Suppressor macrophage (primary cell): ENCODE data around the gene DDIAS.
"Not testable (repeated sequence)": the region's sequence is repeated elsewhere in the genome, so short reads cannot be mapped to it uniquely, and the experiment has no call there.

Experiments
- DNase-seq, 4 experiments: peaks; one replicate each; pipeline ENCODE4 v3.0.0-alpha.2; 2020 to 2022

Gene DDIAS

DNA sequence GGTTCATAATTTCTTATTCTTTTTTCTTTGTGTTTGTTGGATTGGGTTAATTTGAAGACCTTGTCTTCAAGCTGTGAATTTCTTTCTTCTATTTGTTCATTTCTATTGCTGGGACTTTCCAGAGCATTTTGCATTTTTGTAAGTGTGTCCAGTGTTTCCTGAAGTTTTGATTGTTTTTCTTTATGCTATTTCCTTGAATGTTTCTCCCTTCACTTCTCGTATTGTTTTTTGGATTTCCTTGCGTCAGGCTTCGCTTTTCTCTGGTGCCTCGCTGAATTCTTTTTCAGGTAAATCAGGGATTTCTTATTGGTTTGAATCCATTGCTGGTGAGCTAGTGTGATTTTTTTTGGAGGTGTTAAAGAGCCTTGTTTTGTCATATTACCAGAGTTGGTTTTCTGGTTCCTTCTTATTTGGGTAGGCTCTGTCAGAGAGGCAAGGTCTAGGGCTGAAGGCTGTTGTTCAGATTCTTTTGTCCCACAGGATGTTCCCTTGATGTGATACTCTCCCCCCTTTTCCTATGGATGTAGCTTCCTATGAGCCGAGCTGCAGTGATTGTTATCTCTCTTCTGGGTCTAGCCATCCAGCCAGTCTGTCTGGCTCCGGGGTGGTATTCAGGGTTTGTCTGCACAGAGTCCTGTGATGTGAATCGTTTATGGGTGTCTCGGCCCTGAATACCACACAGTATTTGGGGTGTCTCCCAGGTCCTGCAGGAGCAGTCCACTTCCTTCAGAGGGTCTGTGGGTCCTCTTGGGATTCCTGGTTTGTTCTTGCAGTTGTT is 21.0 kb downstream of the DDIAS start:
- not testable (repeated sequence) for DNase-seq

DNA sequence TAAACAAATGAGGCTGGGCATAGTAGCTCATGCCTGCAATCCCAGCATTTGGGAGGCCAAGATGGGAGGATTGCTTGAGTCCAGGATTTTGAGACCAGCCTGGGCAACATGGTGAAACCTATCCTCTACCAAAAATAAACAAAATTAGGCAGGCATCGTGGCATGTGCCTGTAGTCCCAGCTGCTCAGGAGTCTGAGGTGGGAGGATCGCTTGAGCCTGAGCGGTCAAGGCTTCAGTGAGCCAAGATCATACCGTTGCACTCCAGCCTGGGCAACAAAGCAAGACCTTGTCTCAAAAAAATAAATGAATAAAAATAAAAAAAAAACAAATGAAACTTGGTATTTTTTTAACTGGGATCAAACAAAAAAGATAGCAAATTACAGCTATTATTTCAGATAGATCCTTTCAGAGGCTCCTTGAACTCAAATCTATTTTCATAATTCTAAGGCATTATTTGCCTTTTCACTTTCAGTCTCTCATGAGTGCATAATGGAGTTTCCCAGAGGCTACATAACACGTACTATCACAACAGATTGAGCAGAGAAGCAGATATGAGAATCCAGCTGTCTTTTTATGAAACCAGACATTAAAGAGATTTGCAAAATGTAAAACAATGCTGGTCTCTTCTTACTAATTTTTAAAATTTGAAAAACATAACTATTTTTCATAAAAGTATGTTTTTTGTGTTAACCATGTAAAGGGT is 23.1 kb downstream of the DDIAS start:
- no peak for DNase-seq

DNA sequence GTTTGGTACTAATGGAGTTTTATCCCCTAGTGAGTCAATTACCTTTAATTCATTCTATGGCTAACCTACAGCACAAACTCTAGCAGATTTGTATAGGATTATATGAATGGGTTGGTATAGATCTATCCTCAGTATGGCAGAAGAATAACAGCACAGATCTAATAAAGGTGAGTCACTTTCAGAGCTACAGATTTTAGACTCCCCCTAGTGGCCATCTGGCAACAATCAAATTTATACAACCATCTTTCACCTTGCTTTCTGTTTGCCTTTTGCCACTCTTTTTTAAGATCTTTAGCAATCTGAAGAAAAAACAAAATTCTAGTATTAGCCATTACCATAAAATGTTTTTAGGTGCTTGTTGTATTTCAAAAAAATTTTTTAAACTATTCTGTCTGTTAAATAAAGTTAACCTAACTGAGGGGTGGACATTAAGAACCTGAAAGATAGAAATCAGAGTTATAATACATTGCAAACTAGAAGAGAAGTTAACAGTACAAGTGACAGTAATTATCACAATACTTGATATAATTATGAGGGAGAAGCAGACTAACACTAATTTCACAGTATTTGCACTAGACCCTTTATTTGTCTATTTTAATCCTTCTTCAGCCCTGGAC is 25.8 kb downstream of the DDIAS start:
- peak; percentile 25 to 80 (median 62) for DNase-seq

DNA sequence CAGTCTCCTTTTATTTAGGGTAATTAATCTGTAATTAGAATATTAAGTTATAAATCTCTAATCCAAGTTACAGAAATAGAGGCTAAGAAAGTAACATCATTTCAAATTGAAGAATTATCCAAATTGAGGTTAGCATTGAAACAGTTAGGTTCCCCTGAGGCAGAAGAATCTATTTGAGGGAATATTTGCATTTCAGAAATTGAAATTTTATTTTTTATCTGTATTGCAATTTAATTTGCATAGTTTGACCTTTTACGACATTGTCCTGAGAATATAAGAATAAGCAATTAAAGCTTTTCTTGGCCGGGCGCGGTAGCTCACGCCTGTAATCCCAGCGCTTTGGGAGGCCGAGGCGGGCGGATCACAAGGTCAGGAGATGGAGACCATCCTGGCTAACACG is 27.6 kb downstream of the DDIAS start:
- DNase-seq, result no peak

DNA sequence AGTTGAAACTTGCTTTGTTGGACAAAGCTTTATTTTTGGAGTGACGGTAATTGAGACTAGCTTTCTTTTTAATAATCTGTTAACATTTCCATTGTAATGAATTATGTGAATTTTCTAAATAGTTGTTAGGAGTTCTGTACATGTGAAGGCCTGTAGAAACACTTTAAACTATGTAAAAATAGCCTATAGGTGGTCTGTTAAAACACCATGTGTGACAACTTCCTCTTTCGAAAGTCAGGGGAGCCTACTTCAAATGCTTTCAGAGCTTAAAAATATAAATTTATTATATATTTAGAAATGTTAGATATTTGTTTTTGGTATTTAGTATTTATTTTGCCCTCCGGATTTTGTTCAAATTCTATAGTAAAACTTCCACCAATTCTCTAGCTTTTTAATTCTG is 28.7 kb downstream of the DDIAS start:
- no peak for DNase-seq

DNA sequence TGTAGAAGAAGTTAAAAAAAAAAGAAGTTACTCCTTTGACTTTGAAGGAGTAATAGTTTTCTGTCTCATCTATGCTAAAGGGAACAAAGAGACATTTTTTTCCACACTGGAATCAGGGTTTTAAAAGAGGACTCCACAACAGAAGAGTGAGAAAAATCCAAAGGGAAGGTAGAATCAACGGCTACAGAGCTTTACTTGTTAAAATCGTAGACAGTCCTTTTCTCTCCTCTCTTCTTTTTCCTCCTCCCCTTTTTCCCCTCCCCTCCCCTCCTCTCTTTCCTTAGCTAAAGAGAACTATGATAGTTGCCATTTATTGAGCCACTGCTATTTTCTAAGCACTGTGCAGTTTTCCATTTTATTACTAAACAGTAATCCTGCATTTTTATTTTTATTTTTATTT is 29.2 kb downstream of the DDIAS start:
- no peak for DNase-seq

DNA sequence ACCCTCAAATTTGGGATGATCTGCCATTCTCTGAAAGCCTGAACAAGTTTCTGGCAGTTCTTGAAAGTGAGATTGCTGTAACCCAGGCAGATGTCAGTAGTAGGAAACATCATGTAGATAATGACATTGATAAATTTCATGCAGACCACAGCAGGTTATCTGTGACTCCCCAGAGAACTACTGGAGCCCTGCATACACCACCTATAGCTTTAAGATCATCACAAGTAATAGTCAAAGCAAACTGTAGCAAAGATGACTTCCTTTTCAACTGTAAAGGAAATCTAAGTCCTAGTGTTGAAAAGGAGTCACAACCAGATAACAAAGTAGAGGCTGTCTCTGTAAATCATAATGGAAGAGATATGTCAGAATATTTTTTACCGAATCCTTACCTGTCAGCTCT is 31.0 kb downstream of the DDIAS start:
- DNase-seq, result no peak

DNA sequence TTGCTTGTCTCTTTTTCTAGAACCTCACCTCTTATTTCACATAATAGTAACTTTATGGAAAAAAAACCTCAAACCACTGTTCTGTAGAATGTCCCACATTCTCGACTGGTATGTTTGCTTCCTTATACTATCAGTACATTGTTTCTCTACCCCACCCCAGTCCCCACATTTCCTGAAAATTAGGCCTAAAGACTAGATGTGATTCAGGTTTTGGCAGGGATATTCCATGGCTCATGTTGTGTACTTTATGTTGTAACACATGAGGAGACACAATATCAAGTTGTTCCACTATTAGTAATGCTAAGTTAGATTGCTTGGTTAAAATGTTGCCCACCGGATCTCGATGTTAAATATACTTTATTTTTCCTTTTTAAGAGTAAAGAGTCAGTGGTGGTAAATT is 34.7 kb downstream of the DDIAS start:
- DNase-seq, result no peak

DNA sequence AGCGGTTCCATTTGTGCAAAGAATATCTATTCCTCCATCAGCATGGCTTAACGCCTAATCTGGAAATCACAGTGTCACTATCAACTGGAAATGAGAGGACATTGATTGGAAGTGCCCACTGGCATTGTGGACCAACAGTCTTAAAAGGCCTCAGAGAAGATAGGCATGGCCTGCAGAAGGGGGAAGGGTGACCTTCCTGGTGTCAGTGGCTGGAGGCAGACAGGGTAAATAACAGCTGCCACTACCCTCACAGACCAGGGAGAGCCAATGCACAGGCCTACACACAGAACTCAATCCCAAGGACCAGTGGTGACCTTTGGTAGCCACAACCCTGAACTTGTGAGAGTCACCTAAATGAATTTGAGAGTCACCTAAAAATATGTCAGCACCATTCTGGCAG is 36.0 kb downstream of the DDIAS start:
- no peak for DNase-seq

DNA sequence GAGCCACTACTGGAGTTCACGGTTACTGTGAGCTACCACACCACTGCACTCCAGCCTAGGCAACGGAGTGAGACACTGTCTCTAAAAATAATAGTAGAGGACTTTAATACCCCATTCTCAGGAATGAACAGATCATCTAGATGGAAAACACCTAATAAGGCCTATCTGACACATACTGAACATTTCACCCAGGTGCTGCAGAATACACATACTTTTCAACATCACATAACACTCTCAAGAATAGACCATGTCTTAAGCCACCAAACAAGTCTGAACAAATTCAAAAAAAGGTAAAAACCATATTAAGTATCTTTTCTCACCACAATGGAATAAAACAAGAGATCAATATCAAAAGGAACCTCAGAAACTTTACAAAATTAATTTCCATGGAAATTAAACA is 37.9 kb downstream of the DDIAS start:
- no peak for DNase-seq

- no peak for DNase-seq
Observed at GRCh38 chr11:82942376-82942775, 40.8 kb downstream of the DDIAS start.

DNA sequence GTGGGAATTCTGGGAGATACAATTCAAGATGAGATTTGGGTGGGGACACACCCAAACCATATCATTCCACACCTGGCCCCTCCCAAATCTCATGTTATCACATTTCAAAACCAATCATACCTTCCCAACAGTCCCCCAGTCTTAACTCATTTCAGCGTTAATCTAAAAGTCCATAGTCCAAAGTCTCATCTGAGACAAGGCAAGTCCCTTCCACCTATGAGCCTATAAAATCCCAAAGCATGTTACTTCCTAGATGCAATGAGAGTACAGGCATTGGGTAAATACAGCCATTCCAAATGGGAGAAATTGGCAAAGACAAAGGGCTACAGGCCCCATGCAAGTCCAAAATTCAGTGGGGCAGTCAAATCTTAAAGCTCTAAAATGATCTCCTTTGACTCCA is 41.9 kb downstream of the DDIAS start:
- DNase-seq, result not testable (repeated sequence)

DNA sequence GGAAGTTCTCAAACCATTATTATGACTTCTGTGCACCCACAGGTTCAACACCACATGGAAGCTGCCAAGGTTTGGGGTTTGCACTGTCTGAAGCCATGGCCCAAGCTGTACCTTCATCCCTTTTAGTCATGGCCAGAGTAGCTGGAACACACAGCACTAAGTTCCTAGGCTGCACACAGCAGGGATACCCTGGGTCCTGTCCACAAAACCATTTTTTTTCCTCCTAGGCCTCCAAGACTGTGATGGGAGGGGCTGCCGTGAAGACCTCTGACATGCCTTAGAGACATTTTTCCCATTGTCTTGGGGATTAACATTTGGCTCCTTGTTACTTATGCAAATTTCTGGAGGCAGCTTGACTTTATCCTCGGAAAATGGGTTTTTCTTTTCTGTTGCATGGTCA is 42.7 kb downstream of the DDIAS start:
- DNase-seq, result no peak

DNA sequence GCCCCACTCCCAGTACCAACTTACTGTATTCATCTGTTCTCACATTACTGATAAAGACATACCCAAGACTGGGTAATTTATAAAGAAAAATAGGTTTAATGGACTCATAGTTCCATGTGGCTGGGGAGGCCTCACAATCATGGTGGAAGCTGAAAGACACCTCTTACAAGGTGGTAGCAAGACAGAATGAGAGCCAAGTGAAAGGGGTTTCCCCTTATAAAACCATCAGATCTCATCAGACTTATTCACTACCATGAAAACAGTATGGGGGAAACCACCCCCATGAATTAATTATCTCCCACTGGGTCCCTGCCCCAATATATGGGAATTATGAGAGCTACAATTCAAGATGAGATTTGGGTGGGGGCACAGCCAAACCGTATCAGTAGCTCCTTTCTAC is 43.5 kb downstream of the DDIAS start:
- DNase-seq, result not testable (repeated sequence)

DNA sequence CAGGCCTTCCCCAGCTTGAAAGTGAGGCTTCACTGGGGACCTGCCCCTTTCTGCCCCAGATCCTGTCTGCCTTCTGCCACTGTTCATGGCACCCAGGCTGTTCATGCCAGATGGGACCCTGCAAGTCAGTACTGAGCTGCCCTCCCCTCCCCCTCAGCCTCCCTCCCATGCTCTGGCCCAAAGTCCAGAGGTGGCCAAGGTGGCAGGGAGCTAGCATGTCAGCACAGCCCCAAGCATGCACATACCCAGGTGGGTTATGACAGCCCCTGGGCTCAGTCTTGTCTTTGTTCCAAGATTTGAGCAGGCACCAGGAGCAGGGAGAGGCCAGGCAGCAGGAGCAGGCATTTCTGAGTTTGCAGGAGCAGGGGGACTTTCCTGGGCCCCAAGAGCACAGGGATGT is 44.1 kb downstream of the DDIAS start:
- no peak for DNase-seq

- DNase-seq, result no peak
Observed at GRCh38 chr11:82949352-82949751, 47.8 kb downstream of the DDIAS start.

DNA sequence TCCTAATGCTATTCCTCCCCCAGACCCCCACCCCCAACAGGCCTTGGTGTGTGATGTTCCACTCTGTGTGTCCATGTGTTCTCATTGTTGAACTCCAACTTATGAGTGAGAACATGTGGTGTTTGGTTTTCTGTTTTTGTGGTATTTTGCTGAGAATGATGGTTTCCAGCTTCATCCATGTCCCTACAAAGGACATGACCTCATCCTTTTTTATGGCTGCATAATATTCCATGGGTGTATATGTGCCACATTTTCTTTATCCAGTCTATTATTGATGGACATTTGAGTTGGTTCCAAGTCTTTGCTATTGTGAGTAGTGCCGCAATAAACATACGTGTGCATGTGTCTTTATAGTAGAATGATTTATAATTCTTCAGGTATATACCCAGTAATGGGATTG is 49.0 kb downstream of the DDIAS start:
- not testable (repeated sequence) for DNase-seq

GRCh38 chr11:82955736-82956453 is 54.4 kb downstream of the DDIAS start:
- DNase-seq, result not testable (repeated sequence)

DNA sequence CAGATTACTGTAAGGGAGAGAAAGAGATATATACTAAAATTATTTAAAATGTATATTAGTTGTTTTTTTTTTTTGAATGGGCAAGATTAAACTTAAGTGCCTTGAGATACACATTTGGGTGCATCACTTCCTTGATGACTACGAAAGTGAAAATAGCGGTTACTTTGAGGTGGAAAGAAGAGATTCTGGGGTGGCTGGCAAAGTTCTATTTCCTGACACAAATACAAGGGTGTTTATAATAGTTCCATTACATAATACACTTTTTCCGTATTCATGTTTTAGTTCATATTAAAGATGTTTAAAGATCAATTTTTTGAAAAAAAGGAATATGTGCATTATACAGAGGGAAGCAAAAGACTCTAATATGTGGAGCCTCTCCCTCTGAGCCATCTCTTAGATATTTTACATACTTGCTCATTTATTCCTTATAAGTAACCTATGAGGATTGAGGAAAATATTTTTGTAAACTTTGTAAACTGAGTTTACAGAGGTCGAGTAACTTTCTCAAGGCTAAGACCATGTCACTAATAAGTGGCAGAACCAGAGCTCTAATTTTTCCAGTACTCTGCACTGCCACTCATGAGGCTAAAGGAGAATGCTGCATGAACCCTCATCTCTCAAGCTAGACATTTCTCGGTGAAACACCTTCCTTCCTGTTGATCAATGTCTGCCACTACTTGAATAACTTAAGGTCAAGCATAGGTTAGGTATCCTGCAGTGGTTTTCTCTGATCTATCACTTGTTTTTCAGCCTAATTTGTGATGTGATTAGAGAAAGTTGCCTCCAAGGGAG is 58.6 kb downstream of the DDIAS start:
- DNase-seq, result no peak

GRCh38 chr11:82960779-82961143 is 59.2 kb downstream of the DDIAS start:
- DNase-seq, result no peak

GRCh38 chr11:82962021-82962420 is 60.5 kb downstream of the DDIAS start:
- not testable (repeated sequence) for DNase-seq

DNA sequence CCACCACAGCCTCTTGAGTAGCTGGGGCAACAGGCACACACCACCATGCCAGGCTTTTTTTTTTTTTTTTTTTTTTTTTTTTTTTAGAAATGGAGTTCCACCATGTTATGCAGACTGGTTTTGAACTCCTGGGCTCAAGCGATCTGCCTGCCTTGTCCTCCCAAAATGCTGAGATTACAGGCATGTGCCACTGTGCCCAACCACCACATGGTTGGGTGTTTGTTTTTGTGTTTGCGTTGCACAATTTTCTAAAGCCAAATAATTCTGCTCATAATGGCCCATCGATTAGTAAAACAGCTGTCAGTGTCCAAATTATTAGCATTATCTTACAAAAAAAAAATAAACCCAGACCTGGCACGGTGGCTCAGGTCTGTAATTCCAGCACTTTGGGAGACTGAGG is 65.8 kb downstream of the DDIAS start:
- DNase-seq, result no peak
